HS-5 (cell line): ENCODE results near the gene TMEM114.

Source experiments
- DNase-seq: peaks from one replicate; pipeline ENCODE4 v3.0.0-alpha.2; 2012; ENCODE audit warnings: low read depth

TMEM114 gene

DNA sequence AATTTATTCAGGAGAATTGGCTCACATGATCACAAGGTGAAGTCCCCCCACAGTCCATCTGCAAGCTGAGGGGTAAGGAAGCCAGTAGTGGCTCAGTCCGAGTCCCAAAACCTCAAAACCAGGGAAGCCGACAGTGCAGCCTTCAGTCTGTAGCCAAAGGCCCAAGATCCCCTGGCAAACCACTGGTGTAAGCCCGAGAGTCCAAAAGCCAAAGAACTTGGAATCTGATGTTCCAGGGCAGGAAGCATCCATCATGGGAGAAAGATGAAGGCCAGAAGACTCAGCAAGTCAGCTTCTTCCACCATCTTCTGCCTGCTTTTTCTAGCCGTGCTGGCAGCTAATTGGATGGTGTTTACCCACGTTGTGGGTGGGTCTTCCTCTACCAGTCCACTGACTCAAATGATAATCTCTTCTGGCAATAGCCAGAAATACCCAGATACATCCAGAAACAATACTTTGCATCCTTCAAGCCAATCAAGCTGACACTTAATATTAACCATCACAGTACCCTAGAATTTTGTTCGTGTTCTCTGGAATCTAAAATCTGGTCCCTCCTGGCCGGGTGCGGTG lies 40.4 kb downstream of the TMEM114 start:
- no peak for DNase-seq

DNA sequence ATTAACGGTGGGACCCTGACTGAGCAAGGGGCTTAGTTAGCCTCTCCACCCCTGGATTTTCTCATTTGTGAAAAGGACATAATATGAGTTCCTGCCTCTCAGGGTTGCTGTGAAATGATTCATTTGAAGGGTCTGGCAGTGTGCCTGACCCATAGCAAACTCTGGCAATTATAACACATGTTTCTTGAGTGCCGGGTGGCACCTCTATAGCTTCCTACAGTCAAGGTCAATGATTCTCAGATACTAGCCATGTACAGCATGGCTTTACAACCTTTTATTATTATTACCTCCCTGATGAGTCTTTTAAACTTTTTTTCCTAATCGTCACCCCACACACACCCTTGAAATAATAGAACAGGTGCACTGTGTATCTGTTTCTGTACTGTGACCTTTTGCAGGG lies 42.1 kb downstream of the TMEM114 start:
- DNase-seq: no peak

DNA sequence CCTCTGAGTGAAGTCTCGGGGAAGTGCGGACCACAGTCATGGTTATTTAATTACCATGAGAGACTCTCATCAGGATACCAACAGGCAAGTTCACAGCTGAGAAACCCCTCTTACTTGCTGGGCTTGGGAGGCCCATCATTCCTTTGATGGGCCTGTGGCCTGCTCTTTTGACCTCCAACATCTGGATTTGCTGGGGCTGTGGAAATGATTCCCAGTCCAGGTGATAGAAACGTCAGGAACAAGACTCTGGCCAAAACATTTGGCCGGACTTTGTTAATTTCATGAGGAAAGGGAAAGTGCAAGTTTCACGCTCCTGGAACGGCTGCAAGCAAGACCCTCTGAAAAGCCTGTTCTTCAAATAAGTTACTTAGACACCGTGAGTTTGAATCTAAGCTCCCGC lies 42.5 kb downstream of the TMEM114 start:
- no peak for DNase-seq

DNA sequence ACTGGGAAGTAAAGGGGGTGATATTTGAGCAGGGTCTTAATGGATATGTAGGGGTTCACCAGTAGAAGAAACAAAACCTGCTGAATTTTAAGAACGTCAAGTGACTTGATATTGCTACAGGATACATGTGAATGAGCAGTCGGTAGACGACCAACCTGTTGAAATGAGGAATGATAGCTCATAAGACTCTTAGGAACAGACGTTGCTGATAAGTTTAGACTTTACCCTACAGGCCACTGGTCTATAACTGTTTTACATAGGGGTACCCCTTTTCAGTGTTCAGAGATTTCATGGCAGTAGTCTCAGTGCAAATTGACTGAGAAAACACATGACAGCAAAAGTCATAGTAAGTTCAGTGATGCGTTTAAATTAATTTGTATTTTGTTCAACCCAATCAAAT lies 45.9 kb downstream of the TMEM114 start:
- DNase-seq: no peak

DNA sequence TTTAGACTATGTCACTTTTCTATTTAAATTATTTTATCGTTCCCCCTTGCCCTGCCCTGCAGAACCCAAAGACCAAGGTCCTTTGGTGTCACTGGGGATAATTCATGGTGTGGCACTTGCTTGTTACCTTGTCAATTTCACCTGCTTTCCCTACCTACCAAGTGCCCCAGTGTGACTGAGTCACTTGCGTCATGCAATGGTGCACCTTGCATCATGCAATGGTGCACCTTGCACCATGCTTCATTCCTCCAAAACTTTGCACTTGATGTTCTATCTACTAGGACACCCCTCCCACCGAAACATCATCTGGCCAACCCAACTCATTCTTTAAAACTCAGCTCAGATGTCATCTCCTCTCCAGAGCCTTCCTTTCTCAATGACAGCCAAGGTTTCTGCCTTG lies 47.1 kb downstream of the TMEM114 start:
- DNase-seq: no peak

DNA sequence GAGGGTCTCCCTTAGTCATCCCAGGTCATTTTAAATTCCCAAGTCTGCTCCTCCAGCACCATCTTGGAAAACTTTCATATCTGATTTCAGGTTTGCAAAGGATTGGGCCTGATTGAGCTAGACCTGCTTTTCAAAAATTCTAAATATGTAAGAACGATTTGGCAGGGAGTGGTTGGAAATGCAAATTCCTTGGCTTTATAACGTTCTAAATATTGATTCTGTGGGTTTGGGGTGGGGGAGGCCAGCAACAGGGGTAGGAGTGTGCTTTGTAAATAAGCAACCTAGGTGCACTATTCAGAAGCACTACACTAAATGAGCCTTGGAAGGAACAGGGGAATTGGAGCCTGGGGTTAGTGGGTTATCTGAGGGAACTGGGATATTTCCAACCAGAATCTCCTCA lies 47.9 kb downstream of the TMEM114 start:
- DNase-seq: no peak

DNA sequence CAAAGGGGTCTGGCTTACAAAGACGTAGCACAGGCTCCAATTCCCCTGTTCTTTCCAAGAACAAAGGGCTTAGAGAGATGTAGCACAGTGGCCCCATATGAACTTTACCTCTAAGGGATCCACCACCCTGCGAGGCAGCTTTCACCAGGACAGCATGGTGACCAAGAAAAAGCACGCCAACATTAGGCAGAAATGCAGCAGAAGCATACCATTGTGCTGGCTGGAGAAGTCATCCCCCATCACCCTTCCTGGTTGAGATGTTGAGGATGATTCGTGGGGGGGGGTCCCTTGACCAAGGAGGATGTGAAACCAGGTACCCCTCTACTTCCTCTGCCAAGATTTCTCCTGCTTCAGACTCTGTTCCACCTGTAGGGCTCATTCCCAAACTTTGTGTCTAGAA lies 48.4 kb downstream of the TMEM114 start:
- DNase-seq: no peak

DNA sequence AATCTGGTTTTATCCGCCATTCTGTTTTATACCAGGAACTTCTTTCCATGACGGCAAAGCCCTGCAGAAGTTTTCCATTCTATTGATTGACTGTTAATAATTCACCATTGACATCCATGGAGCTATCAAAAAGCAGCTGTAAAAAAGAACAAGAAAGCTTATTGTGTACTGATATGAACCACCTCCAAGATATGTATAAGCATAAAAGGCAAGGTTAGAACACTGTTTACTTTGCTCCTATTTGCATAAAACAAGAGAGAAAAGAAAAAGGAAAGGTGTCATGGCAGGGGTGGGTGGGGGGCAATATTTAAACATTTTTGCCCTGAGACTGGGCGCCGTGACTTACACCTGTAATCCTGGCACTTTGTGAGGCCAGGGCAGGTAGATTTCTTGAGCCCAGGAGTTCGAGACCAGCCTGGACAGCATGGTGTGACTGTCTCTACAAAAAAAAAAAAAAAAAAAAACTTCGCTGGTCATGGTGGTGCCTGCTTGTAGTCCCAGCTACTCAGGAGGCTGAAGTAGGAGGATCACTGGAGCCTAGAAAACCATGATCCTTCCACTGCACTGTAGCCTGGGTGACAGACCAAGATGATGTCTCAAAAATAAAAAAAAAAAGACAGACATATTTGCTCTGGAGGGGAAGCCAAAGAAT lies 52.5 kb downstream of the TMEM114 start:
- no peak for DNase-seq

DNA sequence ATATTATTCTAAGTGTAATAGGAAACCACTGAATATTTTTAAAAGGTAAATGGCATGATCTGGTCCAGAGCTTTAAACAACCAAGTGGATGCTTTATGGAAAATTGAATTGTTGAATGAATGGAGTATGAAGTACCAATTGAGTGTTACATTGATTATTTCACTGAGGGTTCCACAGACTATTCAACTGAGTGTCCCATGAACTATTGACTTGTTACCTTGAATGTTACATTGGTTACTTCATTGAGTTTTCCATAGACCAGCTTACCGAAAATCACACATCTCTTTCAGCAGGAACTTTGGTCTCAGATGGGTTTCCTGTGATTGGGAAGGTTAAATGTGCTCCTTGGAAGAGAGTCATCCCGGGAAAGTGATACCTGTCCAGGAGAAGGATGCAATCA lies 56.8 kb downstream of the TMEM114 start:
- DNase-seq: no peak

DNA sequence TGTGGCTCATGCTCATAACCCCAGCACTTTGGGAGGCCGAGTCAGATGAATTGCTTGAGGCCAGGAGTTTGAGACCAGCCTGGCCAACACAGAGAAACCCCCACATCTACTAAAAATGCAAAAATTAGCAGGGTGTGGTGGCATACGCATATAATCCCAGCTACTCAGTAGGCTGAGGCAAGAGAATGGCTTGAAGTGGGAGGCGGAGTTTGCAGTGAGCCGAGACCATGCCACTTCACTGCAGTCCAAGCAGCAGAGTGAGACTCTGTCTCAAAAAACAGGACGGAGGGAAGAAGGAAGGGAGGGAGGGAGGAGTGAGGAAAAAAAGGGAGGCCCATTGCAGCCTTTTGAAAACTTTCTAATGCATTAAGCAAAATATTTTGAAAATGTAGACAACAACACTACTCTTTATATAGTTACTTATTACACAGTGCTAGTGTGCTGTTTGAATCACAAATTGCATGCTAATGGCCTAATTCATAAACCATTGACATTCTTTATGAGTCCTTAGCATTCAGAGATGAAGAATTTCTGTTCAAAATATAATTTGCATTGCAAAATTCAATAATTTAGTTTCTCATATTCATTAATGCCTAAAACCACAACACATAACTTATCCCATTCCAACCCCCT lies 59.4 kb downstream of the TMEM114 start:
- no peak for DNase-seq

DNA sequence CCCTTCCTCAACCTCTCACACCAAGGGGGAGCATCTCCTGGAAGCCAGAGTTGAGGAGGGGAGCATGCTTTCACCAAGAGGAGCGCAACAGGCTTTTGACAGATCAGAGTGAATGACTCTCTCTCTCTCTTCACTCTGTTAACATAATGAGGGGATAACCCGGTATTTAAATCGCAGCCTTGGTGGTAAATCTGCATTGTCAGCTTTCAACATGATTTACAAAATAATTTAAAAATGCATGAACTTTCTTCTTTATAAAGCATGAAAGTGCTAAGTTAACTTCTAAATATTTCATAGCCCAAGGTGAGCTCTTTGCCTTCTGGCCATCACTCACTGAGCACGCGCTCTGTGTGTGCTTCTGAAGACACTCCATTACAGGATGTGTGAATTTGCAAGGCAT lies 61.8 kb downstream of the TMEM114 start:
- no peak for DNase-seq

DNA sequence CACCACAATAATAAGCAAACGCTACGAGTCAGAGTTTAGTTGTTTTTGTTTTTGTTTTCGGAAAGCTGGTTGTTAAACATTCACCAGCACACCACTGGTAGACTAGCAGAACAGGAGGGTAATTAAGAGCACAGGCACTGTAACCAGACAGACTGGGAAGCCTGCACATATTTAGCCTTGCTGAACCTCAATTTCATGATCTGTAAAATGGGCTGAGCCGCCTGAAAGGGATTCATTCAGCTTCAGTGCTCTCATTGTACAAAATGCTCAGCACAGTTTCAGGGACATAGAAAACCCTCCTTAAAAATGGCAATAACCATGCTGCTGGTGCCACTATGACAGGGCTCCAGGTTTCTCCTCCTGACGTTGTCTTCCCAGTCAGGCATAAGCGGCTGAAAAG lies 66.4 kb downstream of the TMEM114 start:
- DNase-seq: no peak

DNA sequence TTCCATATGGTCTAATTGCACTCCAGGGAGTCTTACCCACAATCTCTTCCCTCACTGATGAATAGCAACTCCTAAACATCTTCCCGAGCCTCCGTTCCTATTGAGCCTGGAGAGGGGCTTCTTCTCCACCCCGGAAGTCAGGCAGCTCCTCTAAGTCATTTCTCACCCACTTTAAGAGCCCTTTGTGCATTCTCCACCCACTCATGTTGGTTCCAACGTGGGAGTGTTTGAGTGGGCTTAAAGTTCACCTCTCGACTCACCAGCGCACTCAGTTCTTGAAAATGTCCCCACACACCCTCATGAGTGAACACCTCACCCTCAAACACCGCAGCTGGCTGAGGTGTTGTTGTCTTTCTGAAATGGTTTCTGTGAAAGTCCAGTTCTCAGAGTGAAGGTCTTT lies 67.6 kb downstream of the TMEM114 start:
- DNase-seq: no peak

DNA sequence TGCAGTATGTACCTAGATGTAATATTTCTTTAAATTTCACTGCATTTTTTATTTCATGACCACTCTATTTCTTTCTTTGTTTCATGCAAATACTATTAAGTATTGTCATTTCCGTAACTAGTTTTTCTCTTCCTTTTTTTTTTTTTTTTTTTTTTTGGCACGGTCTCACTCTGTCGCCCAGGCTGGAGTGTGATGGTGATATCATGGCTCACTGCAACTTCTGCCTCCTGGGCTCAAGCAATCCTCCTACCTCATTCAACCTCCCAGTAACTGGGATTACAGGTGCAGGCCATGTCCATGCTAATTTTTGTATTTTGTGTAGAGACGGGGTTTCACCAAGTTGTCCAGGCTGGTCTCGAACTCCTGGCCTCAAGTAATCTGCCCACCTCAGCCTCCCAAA lies 70.7 kb downstream of the TMEM114 start:
- no peak for DNase-seq
